Eye (tissue), 1 donor: Measurements from ENCODE around the gene CHAF1A.

Experiments used
- DNase-seq: peaks from one replicate; pipeline ENCODE4 v3.0.0-alpha.2; 2015

Gene CHAF1A

DNA sequence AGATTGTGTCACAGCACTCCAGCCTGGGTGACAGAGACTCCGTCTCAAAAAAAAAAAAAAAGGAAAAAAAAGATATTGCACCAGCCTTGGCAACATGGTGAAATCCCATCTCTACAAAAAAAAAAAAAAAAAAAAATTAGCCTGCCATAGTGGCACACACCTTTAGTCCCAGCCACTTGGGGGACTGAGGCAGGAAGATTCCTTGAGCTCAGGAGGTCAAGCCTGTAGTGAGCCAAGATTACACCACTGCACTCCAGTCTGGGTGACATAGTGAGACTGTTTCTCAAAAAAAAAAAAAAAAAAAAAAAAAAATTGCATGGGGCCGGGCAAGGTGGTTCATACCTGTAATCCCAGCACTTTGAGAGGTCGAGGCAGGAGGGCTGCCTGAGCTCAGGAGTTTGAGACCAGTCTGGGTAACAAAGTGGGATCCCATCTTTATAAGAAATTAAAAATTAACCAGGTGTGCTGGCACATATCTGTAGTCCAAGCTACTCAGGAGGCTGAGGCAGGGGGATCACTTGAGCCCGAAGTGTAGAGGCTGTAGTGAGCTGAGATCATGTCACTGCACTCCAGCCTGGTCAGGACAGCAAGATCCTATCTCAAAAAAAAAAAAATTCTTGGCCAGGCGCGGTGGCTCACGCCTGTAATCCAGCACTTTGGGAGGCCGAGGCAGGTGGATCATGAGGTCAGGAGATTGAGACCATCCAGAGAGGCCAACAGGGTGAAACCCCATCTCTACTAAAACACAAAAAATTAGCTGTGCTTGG, 62.6 kb downstream of the CHAF1A start:
- no peak for DNase-seq

DNA sequence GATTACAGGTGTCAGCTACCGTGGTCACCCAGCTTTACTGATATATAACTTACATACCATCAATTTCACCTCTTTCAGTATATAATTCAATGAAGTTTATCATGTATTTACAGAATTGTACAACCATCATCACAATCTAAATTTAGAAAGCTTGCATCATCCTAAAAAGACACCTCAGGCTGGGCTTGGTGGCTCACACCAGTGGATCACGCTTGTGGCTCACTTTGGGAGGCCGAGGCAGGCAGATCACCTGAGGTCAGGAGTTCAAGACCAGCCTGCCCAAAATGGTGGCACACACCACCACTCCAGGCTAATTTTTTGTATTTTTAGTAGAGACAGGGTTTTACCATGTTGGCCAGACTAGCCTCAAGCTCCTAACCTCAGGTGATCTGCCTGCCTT, 65.4 kb downstream of the CHAF1A start:
- DNase-seq = no peak

GRCh38 chr19:4471403-4472173, 69.1 kb downstream of the CHAF1A start:
- peak; percentile 100 for DNase-seq

DNA sequence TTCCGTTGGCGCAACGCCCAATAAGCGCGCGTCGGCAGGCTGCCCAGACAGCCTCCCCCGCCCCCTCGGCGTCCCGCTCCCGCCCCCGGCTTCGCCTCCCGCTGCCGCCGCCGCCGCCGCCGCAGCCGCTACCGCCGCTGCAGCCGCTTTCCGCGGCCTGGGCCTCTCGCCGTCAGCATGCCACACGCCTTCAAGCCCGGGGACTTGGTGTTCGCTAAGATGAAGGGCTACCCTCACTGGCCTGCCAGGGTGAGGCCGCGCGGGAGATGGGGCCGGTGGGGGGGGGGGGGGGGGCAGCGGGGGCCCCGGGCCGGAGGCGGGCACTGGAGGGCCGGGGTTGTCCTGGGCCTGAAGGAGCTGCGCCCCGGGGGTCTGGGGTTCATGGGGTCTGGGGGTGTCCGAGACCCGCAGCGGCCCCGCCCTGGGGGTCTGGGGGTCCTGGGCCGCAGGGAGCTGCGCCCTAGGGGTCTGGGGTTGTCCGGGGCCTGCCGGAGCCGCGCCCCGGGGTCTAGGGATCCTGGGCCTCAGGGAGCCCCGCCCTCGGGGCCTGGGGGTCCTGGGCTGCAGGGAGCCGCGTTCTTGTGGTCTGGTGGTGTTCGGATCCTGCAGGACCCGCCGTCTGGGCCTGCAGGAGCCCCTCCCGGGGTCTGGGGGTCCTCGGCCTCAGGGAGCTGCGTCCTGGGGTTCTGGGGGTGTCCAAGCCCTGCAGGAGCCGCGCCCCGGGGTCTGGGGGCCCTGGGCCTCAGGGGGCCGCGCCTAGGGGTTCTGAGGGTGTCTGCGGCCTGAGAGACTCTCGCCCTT, 69.9 kb downstream of the CHAF1A start, which contains the start of gene HDGFL2:
Gene HDGFL2, plus strand, starts transcription at position 124 of the 801 bp plus-strand sequence. Its CDS starts 54 bp downstream, at position 178.
- no peak for DNase-seq

GRCh38 chr19:4473011-4473762, 70.7 kb downstream of the CHAF1A start:
- no peak for DNase-seq

DNA sequence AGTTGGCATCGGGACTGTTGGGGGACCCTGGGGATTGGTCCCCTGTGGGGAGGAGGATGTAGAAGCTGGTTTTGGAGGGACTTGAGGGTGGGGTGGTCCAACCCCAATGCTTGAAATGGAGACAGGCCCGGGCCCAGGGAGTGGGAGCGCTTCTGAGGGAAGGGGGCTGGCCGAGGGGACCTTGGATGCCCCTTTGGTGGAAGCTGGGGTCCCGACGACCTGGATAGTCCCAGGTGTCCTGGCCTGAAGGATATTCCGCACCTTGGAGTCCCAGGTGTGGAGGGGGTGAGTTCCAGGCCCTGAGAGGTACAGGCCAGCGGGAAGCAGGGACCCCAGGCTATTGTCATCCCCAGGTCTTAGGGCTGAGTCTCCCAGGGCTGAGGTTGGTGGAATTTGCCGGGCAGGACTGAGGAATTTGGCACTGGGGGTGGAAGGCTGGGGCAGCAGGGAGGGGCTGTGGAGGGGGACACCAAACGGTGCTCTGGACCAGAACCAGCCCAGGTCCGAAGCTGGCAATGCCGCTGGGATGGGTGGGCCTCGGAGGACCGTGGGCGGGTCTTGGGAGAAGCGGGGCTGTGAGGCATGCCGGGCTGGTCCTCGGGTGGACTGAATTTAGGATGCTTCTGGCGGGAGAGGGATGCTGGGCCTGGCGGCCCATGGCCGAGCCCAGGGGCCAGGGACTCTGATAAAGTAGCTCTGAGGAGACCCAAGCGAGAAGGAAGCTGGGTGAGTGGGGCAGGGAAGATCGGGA, 71.5 kb downstream of the CHAF1A start:
- DNase-seq = no peak

GRCh38 chr19:4474514-4475022, 72.1 kb downstream of the CHAF1A start:
- peak; percentile 92 for DNase-seq

DNA sequence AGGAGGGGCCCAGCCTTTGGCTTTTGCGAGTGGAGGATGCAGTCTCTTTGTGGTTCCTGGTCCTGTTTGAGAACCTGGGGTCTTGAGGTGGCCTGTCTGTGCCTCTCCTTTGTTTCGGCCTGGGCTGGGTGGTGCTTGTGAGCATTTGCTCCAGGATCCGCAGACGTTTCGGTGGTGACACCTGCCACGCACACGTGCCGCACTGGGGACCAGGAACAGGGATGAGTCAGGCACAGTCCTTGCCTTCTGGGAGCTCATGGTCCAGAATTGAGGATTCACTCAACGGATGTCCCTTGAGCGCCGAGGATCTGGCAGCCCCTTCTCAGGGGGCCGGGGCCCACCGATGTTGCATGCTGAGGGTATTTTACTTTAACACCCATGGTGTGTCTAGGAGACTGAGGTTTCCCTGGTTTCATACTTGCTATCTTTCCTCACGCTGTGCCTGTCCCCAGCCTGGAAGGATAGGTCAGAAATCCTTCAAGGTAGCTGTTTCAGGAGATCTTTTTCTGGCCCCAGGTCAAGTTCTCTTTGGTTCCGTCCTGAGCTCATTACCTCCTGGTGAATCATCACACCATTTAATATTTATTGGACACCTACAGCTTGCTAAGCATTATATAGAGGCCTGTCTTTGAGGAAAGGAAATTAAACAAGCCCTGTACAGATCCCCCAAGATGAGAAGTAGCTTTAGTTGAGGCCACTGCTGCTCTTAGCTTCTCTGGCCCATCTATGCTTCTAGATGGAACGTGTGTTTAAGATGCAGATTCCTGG, 74.8 kb downstream of the CHAF1A start:
- no peak for DNase-seq

GRCh38 chr19:4482721-4483364, 80.4 kb downstream of the CHAF1A start:
- DNase-seq = no peak

- DNase-seq = no peak
Observed at GRCh38 chr19:4483385-4483784, 80.9 kb downstream of the CHAF1A start.

- DNase-seq = no peak
Observed at GRCh38 chr19:4487572-4487971, 85.1 kb downstream of the CHAF1A start.

DNA sequence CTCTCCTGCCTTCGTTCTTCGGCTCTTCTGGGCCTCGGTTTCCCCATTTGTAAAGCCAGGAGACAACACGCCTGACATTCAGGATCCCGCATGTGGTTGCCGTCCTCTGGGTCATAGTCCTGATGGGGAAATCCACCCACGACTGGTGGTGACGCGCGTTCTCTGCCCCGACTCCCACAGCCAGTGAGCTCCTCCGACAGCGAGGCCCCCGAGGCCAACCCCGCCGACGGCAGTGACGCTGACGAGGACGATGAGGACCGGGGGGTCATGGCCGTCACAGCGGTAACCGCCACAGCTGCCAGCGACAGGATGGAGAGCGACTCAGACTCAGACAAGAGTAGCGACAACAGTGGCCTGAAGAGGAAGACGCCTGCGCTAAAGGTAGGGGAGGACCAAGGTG, 86.1 kb downstream of the CHAF1A start:
- DNase-seq = no peak

GRCh38 chr19:4491446-4491845, 89.0 kb downstream of the CHAF1A start:
- no peak for DNase-seq

GRCh38 chr19:4492337-4493103, 90.1 kb downstream of the CHAF1A start:
- DNase-seq = no peak
